Liver (tissue), 3 donors: Measurements from ENCODE around the gene ZNF532.

ENCODE experiments used
- CTCF ChIP-seq: fragments of 150-350 bp; IDR thresholded peaks from 2 replicates; pipeline ENCODE4 v1.5.1; 2017; ENCODE audit warnings: improper control_type of control experiment, low read depth, low read length; ENCODE audit not compliant: missing input control
- EGR1 ChIP-seq, 2 donors: IDR thresholded peaks; 2 replicates each; pipeline ENCODE4 v1.6.1; 2016 to 2018; ENCODE audit warnings: antibody characterized with exemption in 2 of 2, low read depth in 2 of 2
- HNF4A ChIP-seq, 2 donors: conservative IDR thresholded peaks; 2 replicates each; pipeline ENCODE4 v1.6.1; 2016; ENCODE audit warnings: antibody characterized with exemption in 2 of 2, mild to moderate bottlenecking in 2 of 2
- JUND ChIP-seq, 2 donors: IDR thresholded peaks; 2 replicates each; pipeline ENCODE4 v1.6.1; 2016; ENCODE audit warnings: antibody characterized with exemption in 2 of 2
- MAX ChIP-seq: IDR thresholded peaks from 2 replicates; pipeline ENCODE4 v1.6.1; 2016; ENCODE audit warnings: antibody characterized with exemption
- RAD21 ChIP-seq, 2 donors: IDR thresholded peaks; 2 replicates each; pipeline ENCODE4 v1.6.1; 2016; ENCODE audit warnings: antibody characterized with exemption in 2 of 2, mild to moderate bottlenecking in 2 of 2
- SP1 ChIP-seq: IDR thresholded peaks from 2 replicates; pipeline ENCODE4 v1.6.1; 2018; ENCODE audit warnings: antibody characterized with exemption, mild to moderate bottlenecking
- TF ChIP-seq, protein P1 (sequence below): IDR thresholded peaks from 2 replicates; pipeline ENCODE4 v1.6.1; 2016; ENCODE audit warnings: antibody characterized with exemption
- donor health status: healthy.
- donor health status: healthy.

GRCh38 chr18:58886431-58886830 is 21.8 kb downstream of the ZNF532 start:
- TF ChIP-seq CTCF: no peak
- no peak for TF ChIP-seq MAX
- TF ChIP-seq SP1: no peak
- no peak for TF ChIP-seq EGR1 (IDR thresholded peaks at IDR 0.05; ENCODE audit: low read depth in 2 of 2)
- no peak for TF ChIP-seq JUND (IDR thresholded peaks at IDR 0.05)
- TF ChIP-seq HNF4A (conservative IDR thresholded peaks at IDR 0.05): no peak
- TF ChIP-seq, protein P1, sequence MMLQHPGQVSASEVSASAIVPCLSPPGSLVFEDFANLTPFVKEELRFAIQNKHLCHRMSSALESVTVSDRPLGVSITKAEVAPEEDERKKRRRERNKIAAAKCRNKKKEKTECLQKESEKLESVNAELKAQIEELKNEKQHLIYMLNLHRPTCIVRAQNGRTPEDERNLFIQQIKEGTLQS: no peak
- TF ChIP-seq RAD21 (IDR thresholded peaks at IDR 0.05): no peak
